GM12878 (cell line): ENCODE results near the gene KCNAB3. TPM values are rescaled to one million over a fixed set of nuclear protein-coding genes. Genes with fewer than 3 reads are reported as not detected.

Experiments used
- ATAC-seq: fragments of 200-7000 bp; cut with Tn5 transposase; 3 replicates; pipeline ENCODE4 v1.9.1; 2020; ENCODE audit warnings: mild to moderate bottlenecking, moderate library complexity
- BruUV-seq: library from RNA; stranded (reverse); fragments of 400-500 nt; replicated peaks from 2 replicates; lab custom pipeline; 2021; lab: Mats Ljungman, UMichigan
- CTCF ChIA-PET: fragments of 300-600 bp; sonication (Branson Sonifier 250); formaldehyde crosslinking; extraction: SDS; loops from one replicate; lab custom pipeline; 2021; ENCODE audit warnings: inconsistent platforms; lab: Yijun Ruan, JAX
- POLR2A ChIA-PET: fragments of 350-600 bp; formaldehyde crosslinking; extraction: SDS; loops from one replicate; lab custom pipeline; 2021; ENCODE audit warnings: inconsistent platforms; lab: Charles Lee
- RAD21 ChIA-PET: fragments of 300-600 bp; sonication (Branson Sonifier 250); formaldehyde crosslinking; loops from one replicate; lab custom pipeline; 2023; ENCODE audit warnings: antibody characterized with exemption; ENCODE audit not compliant: unreplicated experiment; lab: Charles Lee
- SMC1A ChIA-PET: fragments of 300-600 bp; sonication (Branson Sonifier 250); formaldehyde crosslinking; loops from one replicate; lab custom pipeline; 2023; ENCODE audit not compliant: unreplicated experiment, uncharacterized antibody; lab: Charles Lee
- DNase-seq: peaks from one replicate; pipeline ENCODE4 v3.0.0-alpha.2; 2011; ENCODE audit warnings: low read depth, low spot score
- FAIRE-seq: peaks from 3 replicates; lab custom pipeline; 2011; peaks lifted over from hg19 to GRCh38; lab: Jason Lieb, UNC
- H2AFZ ChIP-seq: 2 replicates; pipeline ENCODE4 v1.6.0; 2011; ENCODE audit warnings: low read depth, low read length, control low read depth; ENCODE audit not compliant: control insufficient read depth
- H3K27ac ChIP-seq: 2 replicates; pipeline ENCODE4 v1.5.1; 2011; ENCODE audit warnings: control low read depth; ENCODE audit not compliant: control insufficient read depth, insufficient read depth
- H3K27me3 ChIP-seq, 2 experiments: replicated peaks in 1 of 2; 2 replicates each; pipeline versions ENCODE4 v1.6.0 to v1.6.1; 2011; ENCODE audit warnings: low read length in 1 of 2; ENCODE audit not compliant: control insufficient read depth in 2 of 2, insufficient read depth in 2 of 2
- H3K36me3 ChIP-seq, 2 experiments: 2 replicates each; pipeline ENCODE4 v1.5.1; 2011; ENCODE audit warnings: low read length in 1 of 2; ENCODE audit not compliant: control insufficient read depth in 2 of 2, insufficient read depth in 2 of 2
- H3K4me1 ChIP-seq: 2 replicates; pipeline ENCODE4 v1.6.1; 2011; ENCODE audit warnings: mild to moderate bottlenecking, low read length, moderate library complexity, mixed read lengths; ENCODE audit not compliant: control insufficient read depth, insufficient read depth
- H3K4me2 ChIP-seq: 2 replicates; pipeline ENCODE4 v1.6.0; 2011; ENCODE audit warnings: control low read depth; ENCODE audit not compliant: control insufficient read depth, insufficient read depth
- H3K4me3 ChIP-seq: fragments of 200-600 bp; sonication (generic); 2 replicates; pipeline ENCODE4 v1.5.1; 2016
- H3K79me2 ChIP-seq: 2 replicates; pipeline ENCODE4 v1.6.0; 2011; ENCODE audit warnings: low read length; ENCODE audit not compliant: control insufficient read depth, insufficient read depth
- H3K9ac ChIP-seq: 2 replicates; pipeline ENCODE4 v1.8.0; 2011; ENCODE audit warnings: low read length, control low read depth, mixed read lengths; ENCODE audit not compliant: control insufficient read depth, insufficient read depth
- H3K9me3 ChIP-seq: replicated peaks from 3 replicates; pipeline ENCODE4 v1.5.1; 2011; ENCODE audit warnings: mild to moderate bottlenecking, low read length; ENCODE audit not compliant: control insufficient read depth, insufficient read depth
- H4K20me1 ChIP-seq: 2 replicates; pipeline ENCODE4 v1.6.0; 2011; ENCODE audit not compliant: control insufficient read depth, insufficient read depth
- BMI1 ChIP-seq: fragments of 450-650 bp; IDR thresholded peaks from 2 replicates; pipeline ENCODE4 v1.6.1; 2016; ENCODE audit warnings: mild to moderate bottlenecking, moderate library complexity, borderline replicate concordance
- E2F4 ChIP-seq: IDR thresholded peaks from 2 replicates; pipeline ENCODE4 v1.6.1; 2012; ENCODE audit warnings: low read depth, low read length, improper control_type of control experiment
- FOXK2 ChIP-seq: fragments of 450-650 bp; IDR thresholded peaks from 2 replicates; pipeline ENCODE4 v1.6.1; 2017; ENCODE audit warnings: mild to moderate bottlenecking, moderate library complexity
- FOXM1 ChIP-seq: IDR thresholded peaks from 2 replicates; pipeline ENCODE4 v1.6.1; 2012; ENCODE audit warnings: low read depth, mild to moderate bottlenecking, inconsistent platforms, low read length, moderate library complexity
- HCFC1 ChIP-seq: fragments of 150-350 bp; IDR thresholded peaks from 2 replicates; pipeline ENCODE4 v1.6.1; 2014; ENCODE audit warnings: low read length
- HDAC2 ChIP-seq: fragments of 200-600 bp; sonication (generic); IDR thresholded peaks from 2 replicates; pipeline ENCODE4 v1.6.1; 2017
- HSF1 ChIP-seq: fragments of 150-350 bp; IDR thresholded peaks from 2 replicates; pipeline ENCODE4 v1.6.1; 2014; ENCODE audit warnings: mild to moderate bottlenecking, low read depth, low read length
- IRF3 ChIP-seq: fragments of 450-650 bp; IDR thresholded peaks from 2 replicates; pipeline ENCODE4 v1.6.1; 2014; ENCODE audit warnings: mild to moderate bottlenecking
- NFIC ChIP-seq: IDR thresholded peaks from 2 replicates; pipeline ENCODE4 v1.6.1; 2012; ENCODE audit warnings: low read depth, mild to moderate bottlenecking, inconsistent platforms, low read length, moderate library complexity
- PAX5 ChIP-seq: IDR thresholded peaks from 2 replicates; pipeline ENCODE4 v1.6.1; 2011; ENCODE audit warnings: low read depth, low read length, borderline replicate concordance
- RELA ChIP-seq: fragments of 450-650 bp; IDR thresholded peaks from 2 replicates; pipeline ENCODE4 v1.8.0; 2014; ENCODE audit warnings: borderline replicate concordance; ENCODE audit not compliant: partially characterized antibody
- SIX5 ChIP-seq: IDR thresholded peaks from 2 replicates; pipeline ENCODE4 v1.6.1; 2011; ENCODE audit warnings: mild to moderate bottlenecking, low read depth, low read length, moderate library complexity; ENCODE audit not compliant: severe bottlenecking
- TARDBP ChIP-seq: IDR thresholded peaks from 2 replicates; pipeline ENCODE4 v1.6.1; 2016; ENCODE audit warnings: borderline replicate concordance
- ZBTB4 ChIP-seq: fragments of 450-650 bp; formaldehyde crosslinking; IDR thresholded peaks from 2 replicates; pipeline ENCODE4 v1.4.0; 2022; ENCODE audit warnings: mild to moderate bottlenecking, moderate library complexity
- WGBS: methylation state at CpG from one replicate; pipeline ENCODE4 v1.1.6; 2016; ENCODE audit warnings: low lambda C conversion rate; ENCODE audit not compliant: insufficient replicate concordance, insufficient coverage; ENCODE audit errors: missing lambda C conversion rate; 5-methylcytosine and 5-hydroxymethylcytosine counted together
- in situ Hi-C: fragments of 300-500 bp; cut with MboI; formaldehyde crosslinking; loops from 9 replicates; pipeline ENCODE4 v1.14.3; 2018; ENCODE audit warnings: mixed read lengths
- intact Hi-C: fragments of 100-400 bp; cut with micrococcal nuclease; formaldehyde crosslinking; loops from one replicate; pipeline ENCODE4 v1.14.2; 2022; ENCODE audit not compliant: unreplicated experiment
- polyA plus RNA-seq, 11 experiments: library from polyadenylated mRNA; depleted of rRNA in 4 of 11; unstranded in 6 of 11; stranded (reverse) in 5 of 11; fragments of >200 nt; fragmentation: Nextera tagmentation in 4 of 11; fragmentation: Illumina TruSeq in 1 of 11; extraction: Ambion mirVana in 4 of 11; extraction: Trizol in 1 of 11; gene quantifications; 1 replicate in 1 of 11; 2 replicates in 10 of 11; pipeline versions ENCODE4 v1.2.1 to v1.2.3, GENCODE V29; 2011 to 2016; ENCODE audit warnings: inconsistent platforms in 2 of 11, missing spikeins in 2 of 11, low read depth in 1 of 11
- total RNA-seq, 4 experiments: library from RNA; depleted of rRNA in 3 of 4; stranded (reverse); fragments of >200 nt in 3 of 4; fragmentation: Illumina TruSeq in 1 of 4; extraction: Trizol in 1 of 4; gene quantifications; 2 replicates each; pipeline versions ENCODE4 v1.2.1 to v1.2.3, GENCODE V29; 2013 to 2021

Gene KCNAB3
- total and polyA plus RNA-seq, 10 of the 15 experiments (the other 5 are each of a cell fraction or from before 2014, with no cell fraction given) = 0.22 to 7.9 (median 1.8) TPM

GRCh38 chr17:7944326-7944725, 14.7 kb upstream of the KCNAB3 start (continued):
- TF ChIP-seq FOXM1 = no peak
- no peak for TF ChIP-seq HCFC1
- TF ChIP-seq HDAC2 = no peak
- TF ChIP-seq ZBTB4 (CRISPR knock-in tag) = no peak
- TF ChIP-seq BMI1 = no peak
- TF ChIP-seq HSF1 = no peak

- no peaks in the 10 kb centered on the region for H3K9me3 ChIP-seq
- SMC1A ChIA-PET = no interaction called here
- H3K9ac ChIP-seq = no peak overlapping the region
- FAIRE-seq (no peak), DNase-seq (no peak), ATAC-seq (no peak)
- POLR2A ChIA-PET = interaction anchor here (0.7 kb wide), 2 partner anchors 14 to 256 kb away, joined by 6 read pairs; partner anchors contain the start of gene KCNAB3
- H3K4me1 ChIP-seq = no peaks in the 10 kb centered on the region
- peaks cover 12 to 33% of the 10 kb centered on the region in 2 experiments for H3K36me3 ChIP-seq
- no peak overlapping the region for H2AFZ ChIP-seq
- H3K4me3 ChIP-seq = no peak overlapping the region
- 93% methylated on average over 13 of the region's 13 CpGs for WGBS
- intact Hi-C loops (no loop called here), in situ Hi-C loops (no loop called here)
- H3K27ac ChIP-seq = no peak overlapping the region
- H4K20me1 ChIP-seq = no peaks in the 10 kb centered on the region
- H3K79me2 ChIP-seq = no peaks in the 10 kb centered on the region
- CTCF ChIA-PET = interaction anchor here (2.1 to 2.9 kb wide), 2 partner anchors 7 to 10 kb away, joined by 6 to 14 read pairs; partner anchors contain the start of genes CNTROB and TRAPPC1
- no peak overlapping the region for H3K4me2 ChIP-seq
- RAD21 ChIA-PET = interaction anchor here (1.0 kb wide), 1 partner anchor 11 kb away, joined by 3 read pairs; the partner anchor contains the start of genes CNTROB and TRAPPC1
- no TSS peak for BruUV-seq
- no peaks in the 10 kb centered on the region for H3K27me3 ChIP-seq
- TF ChIP-seq IRF3 (no peak), PAX5 (no peak), HCFC1 (no peak), NFIC (no peak), RELA (no peak), FOXK2 (no peak), SIX5 (no peak), TARDBP (no peak), E2F4 (no peak)
Observed at GRCh38 chr17:7943291-7943690, 13.6 kb upstream of the KCNAB3 start.
